Measurements from ENCODE around the gene NAA50.

The NAA50 gene

GRCh38 chr3:113698956-113699355 lies 47.1 kb downstream of the NAA50 start:
- TF ChIP-seq CTCF (conservative IDR thresholded peaks at IDR 0.05; ENCODE audit: low read length), result no peak
- DNase-seq (ENCODE audit: low read depth), result peak; percentile 8
- H3K4me3 ChIP-seq (ENCODE audit: low read length), result peak overlapping the region; percentile 24; the same call in 1 of the 2 replicates

GRCh38 chr3:113698213-113698742 lies 47.8 kb downstream of the NAA50 start:
- TF ChIP-seq CTCF (conservative IDR thresholded peaks at IDR 0.05; ENCODE audit: low read length), result no peak
- DNase-seq (ENCODE audit: low read depth), result no peak
- no peak overlapping the region; the same call in 1 of the 2 replicates for H3K4me3 ChIP-seq (ENCODE audit: low read length)

GRCh38 chr3:113697500-113698090 lies 48.5 kb downstream of the NAA50 start:
- DNase-seq (ENCODE audit: low read depth), result peak; percentile 4
- no peak for TF ChIP-seq CTCF (conservative IDR thresholded peaks at IDR 0.05; ENCODE audit: low read length)
- H3K4me3 ChIP-seq (ENCODE audit: low read length), result peak overlapping the region; percentile 87

- peak; percentile 28 for TF ChIP-seq CTCF (conservative IDR thresholded peaks at IDR 0.05; ENCODE audit: low read length)
- H3K4me3 ChIP-seq (ENCODE audit: low read length), result peak overlapping the region; percentile 87
- peak; percentile 99 for DNase-seq (ENCODE audit: low read depth)
Observed at GRCh38 chr3:113696658-113697499, 49.2 kb downstream of the NAA50 start.

- peak within 1 kb of the TSS; percentile 87 for H3K4me3 ChIP-seq (ENCODE audit: low read length)
- peak; percentile 43 for DNase-seq (ENCODE audit: low read depth)
- no peak for TF ChIP-seq CTCF (conservative IDR thresholded peaks at IDR 0.05; ENCODE audit: low read length)
Observed at GRCh38 chr3:113695786-113696645, 50.0 kb downstream of the NAA50 start, which contains the start of gene USF3. USF3 (minus strand) TSS chr3:113696642; CDS start chr3:113674878, 21,764 bp downstream.

- no peak for TF ChIP-seq CTCF (conservative IDR thresholded peaks at IDR 0.05; ENCODE audit: low read length)
- peak overlapping the region; percentile 67 for H3K4me3 ChIP-seq (ENCODE audit: low read length)
- DNase-seq (ENCODE audit: low read depth), result peak; percentile 3
Observed at GRCh38 chr3:113695431-113695785, 50.6 kb downstream of the NAA50 start.

Measured in AG10803 (cell line).